GM18870 (cell line): ENCODE measurements around the gene MORC2.

Source experiments
- ATAC-seq: cut with Tn5 transposase; IDR thresholded peaks from one replicate; pipeline ENCODE4 v1.9.1; 2021; ENCODE audit warnings: moderate library complexity; ENCODE audit not compliant: unreplicated experiment

MORC2 gene

DNA sequence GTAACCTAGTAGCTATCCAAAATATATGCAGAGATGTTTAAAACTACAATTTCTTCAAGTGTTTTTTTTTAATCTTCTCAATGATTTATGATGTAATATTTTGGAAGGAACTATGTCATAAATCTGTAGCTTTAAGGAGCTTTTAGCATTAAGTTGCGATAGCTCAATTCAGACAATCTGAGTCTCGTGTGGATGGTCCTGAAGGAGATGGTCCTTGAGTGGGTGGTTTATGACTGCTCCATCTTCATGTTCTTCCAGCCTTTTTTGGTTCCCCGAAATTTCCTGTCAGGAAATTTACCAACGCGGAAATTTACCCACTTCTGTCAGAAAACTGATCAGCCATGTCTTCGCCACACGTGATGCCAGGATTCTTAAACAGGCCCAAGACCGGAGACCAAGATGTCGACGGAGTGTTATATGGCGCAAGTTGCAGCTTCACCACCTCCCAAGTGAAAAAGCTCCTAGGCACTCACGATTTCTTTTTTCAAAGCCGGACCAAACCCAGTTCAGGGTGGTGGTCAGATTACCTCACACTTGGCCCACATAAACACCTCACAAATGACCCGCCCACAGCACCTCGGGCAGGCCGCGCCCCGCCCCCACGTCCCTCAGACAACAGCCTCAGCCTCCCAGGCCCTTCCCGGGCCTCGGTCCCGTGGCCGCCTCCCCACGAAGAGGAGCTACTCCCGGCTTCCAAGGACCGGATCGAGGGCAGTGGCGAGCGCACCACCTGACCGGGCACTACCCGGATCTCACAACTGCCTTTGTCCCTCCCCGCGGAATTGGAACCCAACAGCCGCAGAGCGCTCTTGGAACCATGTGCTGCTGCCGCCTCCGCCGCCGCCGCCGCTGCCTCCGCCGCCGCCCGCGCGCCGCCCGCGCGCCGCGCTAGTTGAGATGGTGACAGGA is at the start of gene MORC2:
TSS of gene MORC2 (minus strand) at position 760 of the 909 bp plus-strand sequence. CDS start 885 bp downstream, outside the sequence.
- peak; percentile 18 for ATAC-seq

DNA sequence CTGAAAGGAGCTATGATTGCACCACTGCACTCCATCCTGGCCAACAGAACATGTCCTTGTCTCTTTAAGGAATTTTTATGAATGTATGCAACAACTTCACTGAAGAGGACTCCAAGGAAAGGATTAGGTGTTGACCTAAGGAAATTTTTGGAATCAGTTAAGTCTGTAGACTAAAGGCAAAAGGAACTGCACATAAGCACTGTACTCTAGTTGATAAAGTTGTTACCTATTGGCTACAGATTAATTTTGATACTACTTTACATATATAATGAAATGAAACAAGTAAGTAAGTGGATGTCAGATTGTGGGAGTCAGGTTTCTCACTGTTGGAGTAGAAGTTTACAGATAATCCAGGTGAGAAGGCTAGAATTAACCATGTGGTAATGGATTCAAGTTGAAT is 37.0 kb upstream of the MORC2 start:
- no peak for ATAC-seq

DNA sequence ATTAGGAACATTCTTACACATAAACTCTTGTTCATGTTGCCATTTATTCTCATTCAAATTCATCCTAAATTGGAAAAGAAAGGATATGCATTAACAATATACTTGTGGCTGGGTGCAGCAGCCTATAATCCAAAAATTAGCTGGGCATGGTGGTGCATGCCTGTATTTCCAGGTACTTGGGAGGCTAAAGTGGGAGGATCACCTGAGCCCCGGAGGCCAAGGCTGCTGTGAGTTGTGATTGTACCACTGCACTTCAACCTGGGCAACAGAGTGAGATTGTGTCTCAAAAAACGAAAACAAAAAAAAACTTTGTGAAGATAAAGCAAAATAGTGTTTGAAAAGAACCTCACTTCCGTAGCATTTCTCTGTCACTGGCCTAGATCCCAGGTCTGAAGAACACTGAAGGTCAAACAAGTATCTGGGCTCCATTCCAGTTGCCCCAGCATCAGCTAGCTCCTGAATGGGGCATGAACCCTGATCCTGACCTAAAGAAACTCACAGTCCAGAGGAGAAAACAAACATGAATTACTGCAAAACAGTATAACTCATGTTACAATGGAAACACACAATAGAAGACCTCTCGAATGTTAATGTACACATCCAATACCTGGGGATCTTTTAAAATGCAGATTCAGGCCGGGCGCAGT is 32.7 kb upstream of the MORC2 start:
- no peak for ATAC-seq

DNA sequence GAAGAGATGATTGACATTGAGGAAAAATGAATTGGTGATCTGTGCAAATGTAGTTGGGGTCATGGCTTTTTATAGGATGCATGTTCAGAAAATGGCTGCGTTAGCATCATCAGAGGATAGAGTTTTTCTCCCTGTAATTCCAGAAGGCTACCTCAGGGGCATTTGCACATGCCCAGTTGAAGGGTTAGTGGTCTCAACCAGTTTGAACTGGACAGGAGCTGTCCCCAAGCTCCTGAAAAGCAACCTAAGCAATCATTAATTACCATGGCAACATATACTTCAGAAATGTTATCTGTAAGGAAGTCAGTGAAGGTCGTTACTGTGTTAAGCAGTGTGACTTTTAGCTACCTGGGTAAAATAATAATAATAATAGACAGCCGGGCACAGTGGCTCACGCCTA is 29.8 kb upstream of the MORC2 start:
- no peak for ATAC-seq

DNA sequence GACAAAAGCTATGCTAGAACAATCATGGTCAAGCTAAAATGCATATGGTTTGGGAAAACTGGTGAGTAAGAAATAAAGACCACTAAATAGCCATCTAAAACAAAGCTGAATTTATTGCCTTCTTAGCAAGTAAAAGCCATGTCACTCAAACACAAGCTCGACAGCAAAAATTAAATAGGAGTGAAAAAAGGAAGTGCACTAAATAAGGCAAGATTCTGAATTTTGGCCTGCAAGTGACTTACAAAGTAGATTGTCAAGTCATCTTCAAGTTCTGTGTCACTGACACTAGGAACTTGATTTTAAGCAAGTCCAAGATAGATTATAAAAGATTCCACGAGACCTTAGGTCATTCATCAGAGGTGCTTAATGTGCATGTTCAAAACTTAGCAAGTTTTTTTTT is 27.9 kb upstream of the MORC2 start:
- ATAC-seq = no peak

DNA sequence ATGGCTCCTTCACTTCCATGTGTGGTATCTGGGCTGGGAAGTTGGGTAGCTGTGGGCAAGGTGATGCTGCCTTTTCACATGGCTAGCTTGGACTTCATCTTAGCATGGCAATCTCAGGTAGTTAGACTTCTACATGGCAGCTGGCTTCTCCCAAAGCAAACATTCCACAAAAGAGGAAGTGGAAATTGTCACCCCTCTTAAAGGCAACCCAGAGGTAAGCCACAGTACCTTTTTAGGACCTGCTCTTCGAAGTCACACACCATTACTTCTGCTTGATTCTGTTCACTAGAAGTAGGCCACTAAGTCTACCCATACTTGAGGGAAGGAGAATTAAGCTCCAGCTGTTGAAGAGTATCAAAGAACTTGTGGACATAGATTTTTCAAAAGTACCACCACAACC is 26.4 kb upstream of the MORC2 start:
- ATAC-seq = no peak

DNA sequence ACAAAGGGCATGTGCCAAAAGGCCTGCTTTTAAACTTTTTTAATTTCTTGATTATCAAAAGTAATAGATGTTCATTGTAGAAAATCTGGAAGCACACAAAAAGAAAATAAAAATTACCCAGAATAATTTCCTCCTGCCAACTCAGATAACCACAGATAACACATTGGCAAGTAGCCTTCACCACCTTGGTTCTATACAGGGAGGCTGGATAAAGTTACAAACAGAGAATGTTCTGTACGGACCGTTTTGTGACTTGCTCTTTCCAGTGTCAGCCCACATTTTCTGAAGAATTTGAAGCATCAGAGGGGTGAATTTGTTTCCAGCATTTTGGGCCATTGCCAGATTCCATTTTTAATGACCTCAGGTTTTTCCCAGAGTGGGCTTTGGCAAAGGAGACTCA is 24.0 kb upstream of the MORC2 start:
- ATAC-seq = no peak

DNA sequence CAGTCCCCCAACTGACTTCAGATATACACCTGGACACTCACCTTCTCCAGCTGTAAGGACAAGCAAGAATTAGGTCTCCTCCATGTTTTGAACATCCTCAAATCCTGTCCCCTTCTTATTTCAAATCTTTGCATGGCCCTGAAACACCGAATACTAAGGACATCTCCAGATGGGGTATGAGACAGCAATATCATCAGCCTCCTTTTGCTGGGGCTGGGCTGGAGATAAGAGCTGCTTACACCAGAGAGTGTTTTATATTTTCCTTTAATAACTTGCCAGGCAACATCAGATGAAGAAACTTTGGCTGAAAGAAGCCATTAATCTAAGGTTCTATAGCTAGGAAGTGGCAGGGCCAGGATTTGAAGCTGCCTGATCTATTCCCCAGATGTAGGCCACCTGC is 22.1 kb upstream of the MORC2 start:
- ATAC-seq = no peak

DNA sequence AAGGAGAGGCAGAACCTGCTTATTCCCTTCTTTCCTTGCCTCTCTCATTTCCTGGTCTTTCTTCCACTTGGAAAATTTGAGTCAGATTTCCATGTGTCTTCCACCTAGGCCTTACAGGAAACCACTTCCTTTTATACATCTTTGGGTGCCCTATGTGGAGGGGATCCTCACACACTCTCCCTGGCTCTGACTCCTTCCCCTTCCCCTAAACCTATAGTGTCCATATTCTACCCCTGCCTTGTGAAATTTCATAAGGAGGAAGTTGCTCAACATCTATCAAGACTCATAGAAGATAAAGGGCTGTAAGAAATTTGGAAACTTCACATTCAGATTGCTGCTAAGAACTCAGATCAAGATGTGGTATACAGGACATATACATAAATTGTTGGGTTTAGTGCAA is 20.9 kb upstream of the MORC2 start:
- no peak for ATAC-seq

DNA sequence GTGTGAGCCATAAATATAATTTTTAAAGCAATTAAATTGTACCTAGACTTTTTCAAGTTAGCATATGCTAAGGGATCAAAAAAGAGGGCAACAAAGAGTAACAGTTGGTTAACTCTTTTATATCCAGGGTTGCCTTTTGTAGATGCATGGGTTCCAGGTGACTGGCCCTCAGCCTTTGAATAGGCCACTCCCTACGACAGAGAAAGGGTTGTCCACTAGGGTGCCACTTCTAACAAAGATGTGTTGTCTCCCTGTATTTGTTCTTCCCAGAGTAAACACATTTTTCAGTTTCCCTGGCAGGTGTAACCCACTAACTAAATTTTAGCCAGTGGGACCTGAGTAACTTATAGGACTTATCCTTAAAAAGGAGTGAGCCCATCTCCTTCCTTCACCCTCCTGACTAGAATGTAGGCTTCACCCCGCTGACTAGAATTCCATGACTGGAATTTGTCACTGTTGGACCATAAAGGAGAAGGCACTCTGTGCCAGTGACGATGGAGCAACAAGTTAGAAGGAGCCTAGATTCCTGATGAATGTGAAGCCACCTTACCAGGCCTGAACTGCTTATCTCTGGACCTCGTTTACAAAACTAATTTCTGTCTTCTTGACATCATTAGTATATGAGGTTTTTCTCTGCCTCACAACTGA is 17.1 kb upstream of the MORC2 start:
- no peak for ATAC-seq

DNA sequence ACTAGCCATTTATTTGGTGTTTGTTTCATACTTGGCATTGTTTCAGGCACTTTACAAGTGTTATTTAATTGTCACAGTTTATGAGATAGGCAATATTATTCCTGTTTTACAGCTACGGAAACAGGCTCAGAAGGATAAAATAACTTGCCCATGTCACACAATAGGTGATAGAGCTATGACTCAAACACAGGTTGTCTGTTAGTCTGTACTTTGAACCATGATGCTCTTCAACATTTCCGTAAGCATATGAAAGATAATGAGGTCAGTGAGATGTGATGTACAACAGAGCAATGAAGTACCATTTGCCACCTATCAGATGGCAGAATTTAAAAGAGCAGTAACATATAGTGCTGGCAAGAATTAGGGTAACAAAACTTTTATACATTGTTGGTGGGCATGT is 15.7 kb upstream of the MORC2 start:
- no peak for ATAC-seq

DNA sequence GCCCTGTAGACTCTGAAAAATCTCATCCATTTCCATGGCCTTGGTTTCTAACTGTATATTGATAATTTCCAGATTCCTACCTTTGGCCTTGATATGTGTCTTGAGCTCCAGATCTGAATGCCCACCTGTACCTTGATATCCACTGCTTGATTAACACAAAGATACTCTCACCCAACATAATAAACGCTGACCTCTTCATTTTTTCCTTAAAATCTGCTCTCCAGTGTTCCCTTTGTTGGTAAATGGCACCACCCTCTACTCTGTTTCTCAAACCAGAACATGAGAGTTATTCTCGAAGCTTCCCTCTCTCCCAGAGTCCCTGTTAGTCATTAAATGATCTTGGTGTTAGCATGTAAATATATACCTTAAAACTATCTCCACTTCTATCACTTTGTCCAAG is 13.9 kb upstream of the MORC2 start:
- no peak for ATAC-seq

DNA sequence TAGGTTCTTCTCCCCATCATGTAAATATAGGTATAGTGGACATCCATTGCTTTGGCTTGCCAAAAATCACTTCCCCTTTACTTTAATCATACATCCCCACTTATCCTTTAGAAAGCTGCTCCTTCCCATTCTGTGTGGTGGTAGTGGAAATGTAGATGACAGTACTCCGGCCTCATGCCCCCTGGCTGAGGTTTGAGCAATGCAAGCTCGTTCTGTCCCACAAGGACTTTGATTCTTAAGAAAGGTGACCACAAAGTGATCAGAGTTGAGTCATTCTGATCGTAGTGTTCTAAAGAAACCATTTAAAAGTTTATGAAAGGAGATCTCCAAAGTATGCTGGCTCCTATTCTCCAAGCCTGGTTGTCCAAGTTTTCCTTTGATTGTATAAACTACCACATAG is 11.4 kb upstream of the MORC2 start:
- no peak for ATAC-seq

DNA sequence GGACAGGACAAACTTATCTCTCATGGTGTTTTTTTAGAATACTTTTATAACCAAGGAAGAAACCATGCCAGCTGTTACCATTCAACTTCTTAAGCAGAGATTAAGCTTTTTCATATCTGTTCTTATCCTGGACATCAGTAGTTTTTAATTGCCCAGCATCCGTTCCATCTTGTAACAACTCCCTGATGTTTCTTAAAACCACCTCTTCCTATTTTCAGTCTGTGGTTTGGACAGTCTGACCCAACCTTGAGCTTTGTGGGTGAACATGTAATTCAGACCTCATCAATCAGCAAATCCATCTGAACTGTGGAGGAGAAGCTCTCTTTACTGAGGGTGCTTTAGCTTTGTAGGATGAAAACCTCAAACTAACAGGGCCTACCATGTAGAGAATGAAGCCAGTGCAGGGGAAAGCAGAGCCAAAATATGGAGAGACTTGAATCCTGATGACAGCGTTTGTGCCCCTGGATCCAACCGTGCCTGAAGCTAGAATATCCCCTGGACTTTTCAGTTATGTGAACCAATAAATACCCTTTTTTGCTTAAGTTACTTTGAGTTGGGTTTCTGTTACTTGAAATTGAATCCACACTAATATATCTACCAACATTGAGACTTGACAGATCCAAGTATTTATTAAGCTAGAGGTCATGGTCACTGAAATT is 9.9 kb upstream of the MORC2 start:
- no peak for ATAC-seq

DNA sequence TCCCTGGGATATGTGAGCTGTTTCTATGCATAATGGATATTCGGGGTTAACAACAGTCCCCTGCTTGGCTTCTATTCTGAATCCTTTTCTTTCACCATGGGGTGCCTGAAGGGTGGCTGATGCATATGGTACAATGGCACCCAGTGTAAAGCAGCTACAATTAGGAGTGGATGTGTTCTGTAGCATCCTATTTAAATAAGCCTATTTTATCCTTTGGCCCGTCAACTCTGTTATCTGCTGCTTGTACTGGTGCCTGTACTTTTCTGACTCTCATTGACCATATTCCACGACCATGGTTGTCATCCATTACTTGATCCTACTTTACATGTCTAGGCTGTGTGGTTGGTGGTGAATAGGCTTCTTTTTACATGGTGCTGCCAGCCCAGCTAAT is 1.8 kb upstream of the MORC2 start:
- no peak for ATAC-seq

DNA sequence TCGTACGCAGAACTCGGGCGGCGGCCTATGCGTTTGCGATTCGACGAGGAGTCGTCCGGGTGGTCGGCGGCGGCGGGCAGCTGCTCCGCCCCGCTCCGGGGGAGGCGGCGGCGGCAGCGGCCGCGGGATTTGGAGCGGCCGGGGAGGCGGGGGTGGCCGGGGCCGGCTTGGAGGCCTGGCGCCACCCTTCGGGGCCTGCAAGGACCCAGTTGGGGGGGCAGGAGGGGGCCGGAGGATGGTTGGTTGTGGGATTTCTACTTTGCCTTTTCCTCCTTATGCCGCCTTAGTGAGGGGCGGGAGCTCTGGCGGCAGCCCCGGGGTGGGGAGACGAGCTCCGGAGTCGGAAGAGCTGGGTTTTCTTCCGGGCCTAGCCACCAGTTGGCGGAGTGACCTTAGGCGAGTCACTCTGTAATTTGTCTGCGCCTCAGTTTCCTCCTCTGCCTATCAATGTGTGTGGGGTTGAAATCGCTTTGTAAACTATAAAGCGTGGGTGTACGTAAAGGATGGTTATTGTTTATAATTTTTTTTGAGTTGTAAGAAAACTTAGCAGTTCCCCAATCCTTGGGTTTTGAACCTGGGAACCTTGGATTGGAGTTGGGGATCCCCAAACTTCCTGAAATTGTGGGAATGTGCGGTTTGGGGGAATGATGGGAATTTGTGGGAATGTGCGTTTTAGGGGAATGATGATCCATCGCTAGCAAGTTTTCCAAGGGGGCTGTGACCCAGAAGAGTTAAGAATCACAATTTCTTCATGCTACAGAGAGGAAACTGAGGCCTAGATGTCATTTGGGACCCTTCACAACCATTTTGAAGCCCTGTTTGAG is 1.2 kb upstream of the MORC2 start:
- ATAC-seq = peak; percentile 6

DNA sequence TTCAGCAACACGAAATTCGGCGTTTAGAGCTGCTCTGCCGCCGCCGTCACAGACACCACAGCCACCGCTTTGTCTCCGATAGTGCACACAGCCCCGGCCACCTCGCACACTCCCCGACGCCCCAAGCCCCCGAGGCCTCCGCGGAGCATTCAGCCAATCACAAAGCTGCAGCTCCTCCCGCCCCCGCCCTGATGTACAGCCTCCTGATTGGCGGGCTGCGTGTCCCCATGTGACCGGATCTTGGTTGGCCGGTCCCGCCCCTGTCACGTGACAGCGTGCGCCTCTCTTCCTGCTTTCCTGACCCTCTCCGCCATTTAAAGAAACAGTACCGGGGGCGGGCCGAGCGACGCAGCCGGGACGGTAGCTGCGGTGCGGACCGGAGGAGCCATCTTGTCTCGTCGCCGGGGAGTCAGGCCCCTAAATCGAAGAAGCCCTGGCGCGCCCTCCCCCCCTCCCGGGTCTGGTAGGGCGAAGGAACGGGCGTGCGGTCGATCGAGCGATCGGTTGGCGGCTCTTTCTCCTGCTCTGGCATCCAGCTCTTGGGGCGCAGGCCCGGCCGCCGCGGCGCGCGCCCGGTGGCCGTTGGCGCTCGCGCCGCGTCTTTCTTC is 454 bp upstream of the MORC2 start, which contains the start of gene TUG1:
TSS of gene TUG1 (plus strand) at position 342 of the 608 bp plus-strand sequence.
- ATAC-seq = peak; percentile 85

DNA sequence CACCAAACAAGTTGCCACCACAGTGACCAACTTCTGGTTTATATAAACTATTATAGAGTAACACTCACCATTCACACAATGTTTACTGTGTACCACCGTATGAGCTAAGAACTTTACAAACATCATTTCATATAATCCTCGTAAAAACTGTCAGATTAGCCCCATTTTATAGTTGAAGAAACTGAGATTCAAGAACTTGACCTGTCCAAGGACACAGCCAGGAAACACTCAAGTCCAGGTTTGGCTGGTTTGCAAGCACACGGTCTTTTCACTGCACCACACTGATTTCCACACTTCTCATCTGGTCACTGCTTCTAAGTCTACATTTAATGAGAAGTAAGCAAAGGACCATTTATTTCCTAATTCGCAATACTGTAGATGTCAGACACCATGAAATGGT is 3.7 kb downstream of the MORC2 start:
- no peak for ATAC-seq

DNA sequence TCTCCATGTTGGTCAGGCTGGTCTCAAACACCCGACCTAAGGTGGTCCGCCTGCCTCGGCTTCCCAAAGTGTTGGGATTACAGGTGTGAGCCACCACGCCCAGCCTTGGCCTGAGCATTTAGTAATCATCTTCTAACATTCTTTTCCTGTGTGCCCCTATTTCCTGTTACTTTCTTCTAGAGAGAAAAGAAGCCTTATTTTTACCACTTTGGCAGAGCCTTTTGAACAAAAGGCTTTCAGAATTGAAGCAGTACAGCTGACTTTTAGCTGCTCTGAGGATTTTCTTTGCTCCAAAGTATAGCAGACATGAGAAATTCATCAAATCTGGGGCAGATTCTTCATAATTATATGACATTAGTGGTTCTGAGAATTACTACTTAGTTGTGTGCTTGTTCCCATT is 13.4 kb downstream of the MORC2 start:
- no peak for ATAC-seq

DNA sequence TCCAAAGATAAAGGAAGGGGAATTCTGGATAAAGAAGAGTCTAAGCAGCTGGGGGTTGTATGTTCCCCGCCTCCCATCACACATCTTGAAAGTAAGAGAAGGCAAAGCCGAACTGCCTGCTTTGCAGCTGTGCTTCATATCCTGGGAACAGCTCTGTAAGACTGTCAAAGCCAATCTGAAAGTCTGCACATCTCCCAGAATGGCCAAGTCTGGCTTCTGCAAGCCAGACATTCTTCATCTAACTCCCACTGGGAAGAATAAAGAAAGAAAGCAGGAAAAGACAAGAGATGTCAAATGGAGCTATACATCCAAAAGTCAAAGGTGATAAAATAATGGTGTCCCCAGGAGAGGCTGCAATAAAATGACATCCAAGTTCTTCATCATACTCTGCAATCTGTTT is 15.4 kb downstream of the MORC2 start:
- no peak for ATAC-seq
